ENCODE results near the gene MYL3. TPM values are rescaled to one million over a fixed set of nuclear protein-coding genes. Genes with fewer than 3 reads are reported as not detected.
"Not testable (repeated sequence)": the region's sequence is repeated elsewhere in the genome, so short reads cannot be mapped to it uniquely, and the experiment has no call there.

Gene MYL3
- polyA plus RNA-seq, result 10 to 100 TPM in 2 of 4 donors, 1 to 10 TPM in 2; 1.4 to 81.6 (median 24.2) TPM
- long read RNA-seq, donor 1, result 0 reads
- long read RNA-seq, donor 2, result 0 reads
- long read RNA-seq, donor 3, result 0 reads
- long read RNA-seq, donor 4, result 0 reads
- long read RNA-seq, donor 5, partial matches to known transcripts, result 5 of 5 reads
- long read RNA-seq, donor 5, other reads (novel, unspliced or antisense), result 0 of 5 reads
- long read RNA-seq, donor 6, result 0 reads
- long read RNA-seq, donor 7, result 0 reads
- long read RNA-seq, donor 8, transcript MYL3-201 (7 exons, 924 nt), result major isoform, 9 of 19 reads
- long read RNA-seq, donor 8, partial matches to known transcripts, result 7 of 19 reads
- long read RNA-seq, donor 8, other reads (novel, unspliced or antisense), result 0 of 19 reads
- long read RNA-seq, donor 9, result 0 reads
- long read RNA-seq, donor 10, result 0 reads

DNA sequence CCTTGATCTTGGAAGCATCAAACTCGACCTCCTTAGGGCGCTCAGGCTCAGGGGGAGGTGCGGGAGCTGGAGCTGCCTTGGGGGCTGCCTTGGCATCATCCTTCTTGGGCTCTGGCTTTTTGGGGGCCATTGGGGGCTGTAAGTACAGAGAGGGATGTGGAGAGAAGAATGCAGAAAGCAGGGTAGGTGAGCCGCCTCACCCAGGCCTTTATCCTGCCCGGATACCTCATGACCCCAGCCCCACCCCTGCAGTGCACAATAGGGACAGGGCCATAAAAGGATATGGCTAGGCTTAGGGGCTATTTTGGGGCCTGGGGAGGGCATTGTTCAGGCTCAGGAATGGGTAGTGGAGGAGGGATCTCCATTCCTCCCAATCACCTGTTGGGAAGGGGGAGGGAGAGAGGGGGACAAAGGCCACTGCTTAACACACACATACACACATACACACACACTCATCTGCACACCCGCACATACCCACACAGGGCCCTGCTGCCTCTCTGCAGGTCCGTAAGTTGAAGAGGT, at the start of gene MYL3:
MYL3 (minus strand) TSS at position 184 of the 522 bp plus-strand sequence; CDS start at position 130, 54 bp downstream.
- FAIRE-seq (no peak), DNase-seq (peak in 1 of 2 donors; percentile 72)

DNA sequence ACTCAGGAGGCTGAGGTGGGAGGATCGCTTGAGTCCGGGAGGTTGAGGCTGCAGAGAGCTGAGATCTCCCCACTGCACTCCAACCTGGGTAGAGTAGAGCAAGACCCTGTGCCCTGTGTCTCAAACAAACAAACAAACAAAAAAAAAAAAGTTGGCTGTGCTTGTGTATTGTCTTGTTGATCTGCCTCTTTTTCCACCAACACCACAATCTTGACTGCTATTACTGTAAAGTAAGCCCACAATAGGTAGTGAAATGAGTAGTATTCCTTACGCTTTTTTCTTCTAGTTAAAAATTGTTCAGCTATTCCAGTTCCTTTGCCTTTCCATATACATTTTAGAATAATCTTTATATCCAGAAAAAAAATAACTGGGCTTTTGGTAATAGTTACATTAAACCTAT, 49.7 kb upstream of the MYL3 start:
- H3K27ac ChIP-seq (ENCODE audit: low read depth in 1 of 3, low read length in 2 of 3), result no peak overlapping the region
- WGBS, 3 donors, result 87 to 91% (median 90%) methylated on average over 3 of the region's 3 CpGs

More for the DNA sequence above, at the start of gene MYL3:
- Histone ChIP-seq H3K4me3 (ENCODE audit: low read depth in 1 of 3, low read length in 3 of 3) (no peak within 1 kb of the TSS), H3K4me1 (ENCODE audit: control insufficient read depth in 3 of 3, insufficient read depth in 2 of 3, low read depth in 1 of 3, low read length in 2 of 3) (peaks cover 0 to 45% (median 0%) of the 10 kb centered on the region in 3 donors), H3K27ac (ENCODE audit: low read depth in 1 of 3, low read length in 2 of 3) (peak within 1 kb of the TSS in 1 of 3 donors; percentile 25), H3K27me3 (ENCODE audit: control insufficient read depth in 3 of 3, insufficient read depth in 3 of 3, low read length in 3 of 3) (no peaks in the 10 kb centered on the region), H3K9me3 (ENCODE audit: control insufficient read depth in 2 of 2, insufficient read depth in 1 of 2, low read depth in 1 of 2, low read length in 1 of 2) (no peaks in the 10 kb centered on the region), H3K36me3 (ENCODE audit: control insufficient read depth in 3 of 3, insufficient read depth in 2 of 3, low read depth in 1 of 3, low read length in 3 of 3) (peaks cover 0 to 2% (median 0%) of the 10 kb centered on the region in 3 donors)
- 44 to 77% (median 52%) methylated on average over 7 of the region's 7 CpGs for WGBS, 3 donors

DNA sequence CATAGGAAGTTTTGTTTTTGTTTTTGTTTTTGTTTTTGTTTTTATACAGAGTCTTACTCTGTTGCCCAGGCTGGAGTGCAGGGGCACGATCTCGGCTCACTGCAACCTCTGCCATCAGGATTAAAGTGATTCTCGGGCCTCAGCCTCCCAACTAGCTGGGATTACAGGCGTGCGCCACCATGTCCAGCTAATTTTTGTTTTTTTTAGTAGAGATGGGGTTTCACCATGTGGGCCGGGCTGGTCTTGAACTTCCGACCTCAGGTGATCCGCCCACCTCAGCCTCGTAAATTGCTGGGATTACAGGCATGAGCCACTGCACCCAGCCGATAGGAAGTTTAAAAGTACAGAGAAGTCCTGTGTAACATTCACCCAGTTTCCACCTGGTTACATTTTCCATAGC, 47.7 kb upstream of the MYL3 start:
- DNase-seq; FAIRE-seq; H3K4me3 ChIP-seq (ENCODE audit: low read depth in 1 of 3, low read length in 3 of 3); H3K4me1 ChIP-seq (ENCODE audit: control insufficient read depth in 3 of 3, insufficient read depth in 2 of 3, low read depth in 1 of 3, low read length in 2 of 3); H3K27ac ChIP-seq (ENCODE audit: low read depth in 1 of 3, low read length in 2 of 3); H3K9me3 ChIP-seq (ENCODE audit: control insufficient read depth in 2 of 2, insufficient read depth in 1 of 2, low read depth in 1 of 2, low read length in 1 of 2); H3K27me3 ChIP-seq (ENCODE audit: control insufficient read depth in 3 of 3, insufficient read depth in 3 of 3, low read length in 3 of 3); H3K36me3 ChIP-seq (ENCODE audit: control insufficient read depth in 3 of 3, insufficient read depth in 2 of 3, low read depth in 1 of 3, low read length in 3 of 3): not testable (repeated sequence)
- WGBS, 3 donors, result 61 to 85% (median 74%) methylated on average over 10 of the region's 10 CpGs

More for the DNA sequence above, 49.7 kb upstream of the MYL3 start:
- Histone ChIP-seq H3K4me1 (ENCODE audit: control insufficient read depth in 3 of 3, insufficient read depth in 2 of 3, low read depth in 1 of 3, low read length in 2 of 3) (peaks cover 0 to 10% (median 0%) of the 10 kb centered on the region in 3 donors), H3K9me3 (ENCODE audit: control insufficient read depth in 2 of 2, insufficient read depth in 1 of 2, low read depth in 1 of 2, low read length in 1 of 2) (peaks cover 0 to 7% of the 10 kb centered on the region in 2 donors), H3K4me3 (ENCODE audit: low read depth in 1 of 3, low read length in 3 of 3) (no peak overlapping the region), H3K36me3 (ENCODE audit: control insufficient read depth in 3 of 3, insufficient read depth in 2 of 3, low read depth in 1 of 3, low read length in 3 of 3) (peaks cover 0 to 7% (median 0%) of the 10 kb centered on the region in 3 donors), H3K27me3 (ENCODE audit: control insufficient read depth in 3 of 3, insufficient read depth in 3 of 3, low read length in 3 of 3) (no peaks in the 10 kb centered on the region)
- DNase-seq, result no peak
- no peak for FAIRE-seq

DNA sequence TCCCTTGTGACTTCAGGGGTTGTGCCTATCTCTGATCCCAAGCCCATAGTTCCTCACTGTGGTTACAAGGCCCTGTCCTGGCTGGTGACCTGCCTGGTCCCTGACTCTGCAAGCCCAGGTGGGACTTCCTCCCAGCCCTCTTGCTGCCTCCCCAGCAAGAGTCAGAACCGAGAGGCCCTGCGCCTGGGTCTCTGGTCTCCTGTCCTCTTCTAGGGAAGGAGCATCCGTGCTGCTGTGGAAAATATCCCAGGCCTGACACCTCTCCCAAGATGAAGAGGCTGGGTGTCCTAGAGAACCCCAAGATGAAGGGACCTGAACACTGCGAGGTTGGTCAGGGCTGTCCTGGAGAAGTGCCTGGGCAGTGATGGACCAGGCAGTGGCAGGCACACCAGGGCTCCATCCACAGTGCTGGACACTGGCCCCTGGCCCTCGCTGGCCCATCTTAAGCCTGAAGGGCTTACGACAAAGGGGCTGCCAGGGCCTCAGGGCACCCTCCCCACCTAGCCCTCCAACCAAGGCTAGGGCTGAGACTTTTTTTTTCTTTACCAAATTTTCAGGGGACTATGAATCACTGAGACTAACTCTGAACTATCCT, 47.0 kb upstream of the MYL3 start:
- H3K9me3 ChIP-seq (ENCODE audit: control insufficient read depth in 2 of 2, insufficient read depth in 1 of 2, low read depth in 1 of 2, low read length in 1 of 2), result no peaks in the 10 kb centered on the region
- no peak for FAIRE-seq
- no peak for DNase-seq
- H3K4me3 ChIP-seq (ENCODE audit: low read depth in 1 of 3, low read length in 3 of 3), result no peak overlapping the region
- no peaks in the 10 kb centered on the region for H3K27me3 ChIP-seq (ENCODE audit: control insufficient read depth in 3 of 3, insufficient read depth in 3 of 3, low read length in 3 of 3)
- H3K4me1 ChIP-seq (ENCODE audit: control insufficient read depth in 3 of 3, insufficient read depth in 2 of 3, low read depth in 1 of 3, low read length in 2 of 3), result peaks cover 0 to 10% (median 0%) of the 10 kb centered on the region in 3 donors
- H3K36me3 ChIP-seq (ENCODE audit: control insufficient read depth in 3 of 3, insufficient read depth in 2 of 3, low read depth in 1 of 3, low read length in 3 of 3), result no peaks in the 10 kb centered on the region
- no peak overlapping the region for H3K27ac ChIP-seq (ENCODE audit: low read depth in 1 of 3, low read length in 2 of 3)
- WGBS, 3 donors, result 68 to 78% (median 77%) methylated on average over 6 of the region's 6 CpGs

DNA sequence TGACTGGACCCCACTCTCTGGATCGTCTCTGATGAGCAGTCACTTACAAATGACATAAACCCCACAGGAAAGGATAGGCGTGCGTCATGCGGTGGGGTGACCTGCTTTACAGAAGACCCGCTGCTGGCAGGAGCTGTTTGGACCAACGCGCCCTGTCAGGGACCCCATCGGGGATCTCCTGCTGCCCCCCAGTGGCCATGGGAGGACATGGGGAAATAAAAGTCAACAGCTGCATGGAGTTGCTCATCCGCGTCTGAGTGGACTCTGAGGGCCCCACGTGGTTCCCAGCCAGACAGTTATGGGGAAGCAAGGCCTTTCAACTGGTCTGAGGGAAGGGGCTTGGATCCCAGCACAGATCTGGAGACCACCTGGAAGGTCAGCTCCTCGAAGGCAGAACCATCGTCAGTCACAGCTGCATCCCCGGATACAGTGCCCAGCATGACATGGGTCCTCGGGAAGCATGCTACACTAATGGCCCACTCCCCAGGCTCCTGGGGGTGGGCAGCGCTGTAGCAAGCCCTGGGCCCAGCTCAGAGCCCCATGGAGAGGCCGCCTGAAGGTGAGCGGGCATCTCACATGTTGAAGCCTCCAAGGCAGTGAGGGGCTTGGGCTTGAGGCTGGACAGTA, 46.4 kb upstream of the MYL3 start:
- Histone ChIP-seq H3K36me3 (ENCODE audit: control insufficient read depth in 3 of 3, insufficient read depth in 2 of 3, low read depth in 1 of 3, low read length in 3 of 3) (no peaks in the 10 kb centered on the region), H3K27me3 (ENCODE audit: control insufficient read depth in 3 of 3, insufficient read depth in 3 of 3, low read length in 3 of 3) (no peaks in the 10 kb centered on the region), H3K4me1 (ENCODE audit: control insufficient read depth in 3 of 3, insufficient read depth in 2 of 3, low read depth in 1 of 3, low read length in 2 of 3) (peaks cover 0 to 10% (median 0%) of the 10 kb centered on the region in 3 donors), H3K9me3 (ENCODE audit: control insufficient read depth in 2 of 2, insufficient read depth in 1 of 2, low read depth in 1 of 2, low read length in 1 of 2) (no peaks in the 10 kb centered on the region), H3K27ac (ENCODE audit: low read depth in 1 of 3, low read length in 2 of 3) (no peak overlapping the region), H3K4me3 (ENCODE audit: low read depth in 1 of 3, low read length in 3 of 3) (no peak overlapping the region)
- WGBS, 3 donors, result 16 to 19% (median 18%) methylated on average over 18 of the region's 18 CpGs
- FAIRE-seq, result no peak
- DNase-seq, result peak; percentile 75 to 87

DNA sequence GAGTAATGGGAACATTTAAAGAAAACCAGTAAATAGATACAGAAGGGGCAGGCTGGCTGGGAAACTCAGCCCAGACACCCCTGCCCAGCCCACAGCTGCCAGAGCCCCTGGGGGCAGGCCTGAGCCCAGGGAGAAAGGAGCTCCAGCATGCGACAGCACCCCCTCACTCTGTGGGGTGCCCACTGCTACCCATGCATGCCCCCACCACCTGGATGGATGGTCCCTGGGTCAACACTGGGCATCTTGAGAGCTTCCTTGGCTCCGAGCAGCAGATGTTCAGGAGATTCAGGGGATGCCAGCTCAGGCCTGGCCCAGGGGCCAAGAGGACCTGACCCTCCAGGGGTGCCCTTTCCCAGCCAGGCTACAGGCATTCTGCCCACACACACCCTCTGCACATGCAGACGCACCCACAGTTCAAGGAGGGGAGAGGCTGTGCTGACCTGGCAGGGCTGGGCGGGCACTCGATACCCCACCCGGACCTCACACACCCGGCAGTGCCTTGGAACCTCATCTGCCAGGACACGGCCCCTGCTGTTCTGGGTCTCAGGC, 45.8 kb upstream of the MYL3 start:
- DNase-seq (no peak), FAIRE-seq (no peak)
- Histone ChIP-seq H3K4me1 (ENCODE audit: control insufficient read depth in 3 of 3, insufficient read depth in 2 of 3, low read depth in 1 of 3, low read length in 2 of 3) (peaks cover 0 to 10% (median 0%) of the 10 kb centered on the region in 3 donors), H3K9me3 (ENCODE audit: control insufficient read depth in 2 of 2, insufficient read depth in 1 of 2, low read depth in 1 of 2, low read length in 1 of 2) (no peaks in the 10 kb centered on the region), H3K4me3 (ENCODE audit: low read depth in 1 of 3, low read length in 3 of 3) (no peak overlapping the region), H3K27me3 (ENCODE audit: control insufficient read depth in 3 of 3, insufficient read depth in 3 of 3, low read length in 3 of 3) (no peaks in the 10 kb centered on the region), H3K27ac (ENCODE audit: low read depth in 1 of 3, low read length in 2 of 3) (no peak overlapping the region), H3K36me3 (ENCODE audit: control insufficient read depth in 3 of 3, insufficient read depth in 2 of 3, low read depth in 1 of 3, low read length in 3 of 3) (no peaks in the 10 kb centered on the region)
- WGBS, 3 donors, result 18 to 44% (median 35%) methylated on average over 7 to 8 of the region's 8 CpGs

DNA sequence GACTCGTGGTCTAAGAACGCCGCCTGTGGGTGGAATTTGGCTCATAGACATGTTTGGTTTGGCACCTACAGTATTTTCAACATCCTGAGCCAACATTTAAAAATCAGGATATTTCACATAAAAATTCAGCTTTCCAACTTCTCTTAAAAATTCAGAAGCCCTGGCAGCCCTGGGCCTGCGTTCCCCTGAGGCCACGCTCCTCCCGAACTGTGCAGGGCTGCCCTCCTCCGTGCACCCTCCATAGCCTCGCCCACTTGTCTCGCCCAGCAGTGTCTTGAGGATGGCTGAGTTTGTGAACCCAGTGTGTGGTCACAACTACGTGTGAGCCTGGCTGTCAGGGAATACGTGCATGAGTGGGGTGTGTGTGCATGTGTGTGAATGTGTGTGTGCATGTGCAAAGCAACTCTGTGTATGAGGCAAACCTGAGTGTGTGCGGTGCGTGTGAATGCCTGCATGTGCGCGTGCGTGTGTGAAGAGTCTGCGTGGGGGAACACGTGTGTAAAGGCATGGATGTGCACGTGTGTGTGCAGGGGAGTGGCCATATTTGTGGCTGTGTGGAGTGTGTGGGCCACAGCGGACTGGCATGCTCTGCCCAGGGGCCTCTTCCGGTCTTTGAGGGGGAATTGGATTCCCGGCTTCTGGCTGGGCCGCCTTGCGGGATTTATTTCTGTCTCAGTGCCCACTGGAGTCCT, 45.2 kb upstream of the MYL3 start:
- 61 to 66% (median 63%) methylated on average over 24 of the region's 24 CpGs for WGBS, 3 donors
- no peak for FAIRE-seq

More for the DNA sequence above, 45.2 kb upstream of the MYL3 start:
- Histone ChIP-seq H3K9me3 (ENCODE audit: control insufficient read depth in 2 of 2, insufficient read depth in 1 of 2, low read depth in 1 of 2, low read length in 1 of 2) (no peaks in the 10 kb centered on the region), H3K4me1 (ENCODE audit: control insufficient read depth in 3 of 3, insufficient read depth in 2 of 3, low read depth in 1 of 3, low read length in 2 of 3) (peaks cover 0 to 10% (median 0%) of the 10 kb centered on the region in 3 donors), H3K27ac (ENCODE audit: low read depth in 1 of 3, low read length in 2 of 3) (no peak overlapping the region), H3K27me3 (ENCODE audit: control insufficient read depth in 3 of 3, insufficient read depth in 3 of 3, low read length in 3 of 3) (no peaks in the 10 kb centered on the region), H3K36me3 (ENCODE audit: control insufficient read depth in 3 of 3, insufficient read depth in 2 of 3, low read depth in 1 of 3, low read length in 3 of 3) (peaks cover 0 to under 1% (median 0%) of the 10 kb centered on the region in 3 donors), H3K4me3 (ENCODE audit: low read depth in 1 of 3, low read length in 3 of 3) (no peak overlapping the region)
- DNase-seq, result no peak

Measured in small intestine (tissue), 16 donors.